HG03571 (cell line): ENCODE measurements around the gene POLR3G.

ENCODE experiments used
- ATAC-seq: cut with Tn5 transposase; IDR thresholded peaks from one replicate; pipeline ENCODE4 v1.9.1; 2021; ENCODE audit not compliant: unreplicated experiment

The POLR3G gene

DNA sequence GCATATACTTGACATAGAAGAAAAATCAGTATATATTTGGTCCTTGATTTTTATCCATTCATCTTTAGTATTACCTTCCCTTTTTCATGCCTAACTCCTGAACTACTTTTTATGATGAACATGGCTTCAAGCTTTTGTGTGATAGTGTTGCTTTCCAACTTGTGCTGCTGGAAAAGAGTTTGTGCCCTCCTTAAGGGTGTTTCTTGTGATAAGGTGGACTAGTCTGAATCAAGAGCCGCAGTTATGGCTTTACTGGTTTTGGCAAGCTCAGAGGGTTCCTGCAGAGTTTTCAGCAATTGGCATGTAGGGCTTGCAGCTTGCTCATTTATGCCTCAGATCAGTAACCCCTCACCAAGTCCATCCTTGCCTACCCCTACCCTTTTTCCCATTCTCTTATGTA, 20.5 kb downstream of the POLR3G start:
- ATAC-seq: no peak

DNA sequence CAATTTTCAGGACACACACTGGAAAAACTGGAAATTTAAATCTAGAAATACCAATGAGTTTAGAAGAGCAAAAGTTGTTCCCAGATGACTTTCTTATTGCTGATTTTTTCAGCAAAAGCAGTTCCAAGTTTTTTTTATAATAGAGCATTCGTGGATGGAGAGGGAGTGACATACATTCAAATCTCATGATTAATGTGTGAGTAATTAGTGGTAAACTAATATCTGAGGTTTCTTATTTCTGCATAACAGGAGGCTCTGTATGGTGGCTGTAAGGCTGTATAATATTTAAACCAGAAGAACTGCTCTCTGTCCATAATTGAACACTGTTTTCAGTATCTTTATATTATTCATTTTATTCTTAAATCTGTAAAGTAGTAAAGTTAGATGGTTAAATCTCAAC, 28.9 kb downstream of the POLR3G start:
- ATAC-seq: no peak

DNA sequence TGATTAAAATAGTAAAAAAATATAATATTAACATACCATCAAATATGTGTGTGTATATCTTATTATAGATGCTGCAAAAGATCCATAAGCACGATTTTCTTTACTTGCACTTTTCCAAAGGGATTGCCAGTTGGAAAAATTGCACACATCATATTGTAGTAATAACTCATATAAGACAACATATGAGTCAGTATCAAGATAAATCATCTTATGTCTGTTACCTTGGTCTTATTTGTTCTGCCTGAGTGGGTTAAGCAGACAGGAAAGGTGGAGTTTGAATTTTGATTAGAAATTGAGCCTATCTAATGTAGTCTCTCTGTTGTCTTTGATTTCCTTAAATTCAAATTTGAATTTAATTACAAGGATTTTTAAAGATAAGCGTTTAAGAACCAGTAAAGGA, 30.1 kb downstream of the POLR3G start:
- no peak for ATAC-seq

GRCh38 chr5:90506221-90506620, 31.6 kb downstream of the POLR3G start:
- ATAC-seq: no peak

GRCh38 chr5:90510438-90510837, 35.8 kb downstream of the POLR3G start:
- ATAC-seq: no peak

- ATAC-seq: no peak
These were observed 39.9 kb downstream of the POLR3G start for GRCh38 chr5:90514520-90514919.

GRCh38 chr5:90518661-90519060, 44.0 kb downstream of the POLR3G start:
- ATAC-seq: no peak

DNA sequence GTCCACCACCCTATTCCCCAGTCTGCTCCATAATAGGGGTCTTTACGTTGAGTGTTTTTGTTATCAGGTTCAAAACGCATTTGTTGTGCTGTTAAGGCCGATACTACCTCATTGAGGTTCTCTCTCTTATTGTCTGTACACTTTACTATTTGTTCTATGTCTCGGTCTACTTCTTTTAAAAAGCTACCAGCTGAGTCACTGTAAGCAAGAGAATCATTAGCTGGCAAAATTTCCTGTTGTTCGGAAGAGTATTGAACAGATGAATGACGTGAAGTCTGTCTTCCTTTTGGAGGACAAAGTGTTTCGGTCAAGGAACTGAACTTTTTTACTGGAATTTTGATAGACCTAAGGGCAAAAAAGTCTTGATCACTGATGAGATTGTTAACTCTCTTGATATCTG, 44.4 kb downstream of the POLR3G start:
- no peak for ATAC-seq

GRCh38 chr5:90528601-90529193, 54.0 kb downstream of the POLR3G start:
- ATAC-seq: peak; percentile 2

DNA sequence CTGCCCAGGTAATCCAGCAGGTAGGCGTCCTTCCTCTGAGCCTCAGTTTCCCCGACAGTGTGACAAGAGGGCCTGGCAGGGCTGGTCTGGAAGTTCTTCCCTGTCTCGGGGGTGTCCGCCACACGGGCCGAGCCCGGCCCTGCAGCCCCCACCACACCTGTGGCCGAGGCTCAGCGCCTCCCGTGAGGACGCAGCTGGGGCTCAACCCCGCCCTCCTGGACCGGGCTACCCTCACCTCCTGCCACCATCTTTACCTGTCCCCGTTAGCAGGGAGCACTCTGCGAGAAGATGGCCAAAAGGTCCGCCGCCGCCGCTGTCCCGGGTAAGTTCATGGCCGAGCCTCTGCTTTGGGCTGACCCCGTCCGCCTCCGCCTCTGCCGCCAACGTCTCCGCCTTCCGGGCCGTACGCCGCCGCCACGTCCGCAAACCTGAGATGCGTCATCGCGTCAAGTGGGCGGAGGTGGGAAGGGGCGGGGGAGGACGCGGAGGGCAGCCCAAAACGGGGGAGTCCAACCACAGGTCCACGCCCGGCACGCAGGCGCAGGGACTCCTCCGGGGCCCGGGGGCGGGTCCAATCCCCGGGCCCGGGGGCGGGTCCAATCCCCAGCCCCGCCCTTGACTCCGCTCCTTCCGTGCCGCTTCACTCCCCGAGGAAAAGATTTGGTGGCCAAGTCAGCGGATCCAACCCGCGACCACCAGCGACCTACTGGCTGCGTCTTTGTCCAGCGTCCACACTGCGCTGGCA, 54.7 kb downstream of the POLR3G start, which contains the start of gene LYSMD3:
TSS of gene LYSMD3 (minus strand) at position 391 of the 745 bp plus-strand sequence. CDS start 4,295 bp downstream, outside the sequence.
- peak; percentile 91 for ATAC-seq

- peak; percentile 44 for ATAC-seq
These were observed 55.4 kb downstream of the POLR3G start for GRCh38 chr5:90529939-90530677.

GRCh38 chr5:90530736-90531487, 56.2 kb downstream of the POLR3G start:
- no peak for ATAC-seq

- ATAC-seq: no peak
These were observed 59.1 kb downstream of the POLR3G start for GRCh38 chr5:90533794-90534193.

DNA sequence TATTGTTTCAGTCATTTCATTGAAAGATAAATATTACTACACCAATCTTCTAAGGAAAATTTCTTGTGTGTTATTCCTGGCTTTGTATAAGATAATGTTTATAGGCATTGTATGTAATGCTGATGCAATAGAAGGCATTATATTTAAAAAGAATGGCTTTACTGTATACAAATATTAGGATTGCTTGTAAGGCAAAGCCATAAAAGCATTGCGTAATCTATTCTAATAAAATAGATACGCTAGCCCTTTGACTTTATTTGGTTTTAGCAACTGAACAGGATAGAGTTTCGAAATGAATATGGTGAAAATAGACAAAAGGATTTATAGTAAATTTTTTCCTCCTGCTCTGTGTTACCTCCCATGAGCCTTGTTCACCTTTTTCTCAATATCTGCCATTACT, 60.3 kb downstream of the POLR3G start:
- ATAC-seq: no peak

DNA sequence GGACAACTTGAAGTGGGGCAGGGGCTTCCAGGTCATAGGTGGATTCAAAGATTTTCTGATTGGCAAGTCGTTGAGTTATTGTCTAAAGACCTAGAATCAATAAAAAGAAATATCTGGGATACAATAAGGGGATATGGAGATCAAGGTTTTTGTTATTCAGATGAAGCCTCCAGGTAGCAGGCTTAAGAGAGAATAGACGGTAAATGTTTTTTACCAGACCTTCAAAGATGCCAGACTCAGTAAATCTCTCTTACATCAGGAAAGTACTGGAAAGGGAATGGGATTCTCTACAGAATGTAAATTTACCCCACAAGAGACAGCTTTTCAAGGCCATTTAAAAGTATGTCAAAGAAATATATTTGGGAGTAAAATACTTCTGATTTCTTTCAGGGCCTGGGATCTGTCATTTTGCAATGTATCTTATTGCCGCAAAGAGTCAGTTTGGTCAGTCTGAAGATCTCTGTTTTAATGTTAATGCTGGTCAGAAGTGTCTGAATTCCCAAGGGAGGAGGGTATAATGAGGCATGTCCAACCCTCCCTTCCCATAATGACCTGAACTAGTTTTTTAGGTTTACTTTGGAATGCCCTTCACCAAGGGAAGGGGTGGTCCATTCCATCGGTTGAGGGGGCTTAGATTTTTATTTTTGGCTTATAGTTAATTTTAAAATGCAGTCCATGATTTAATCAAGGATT, 68.3 kb downstream of the POLR3G start:
- ATAC-seq: no peak

- no peak for ATAC-seq
These were observed 70.8 kb downstream of the POLR3G start for GRCh38 chr5:90545511-90545910.

GRCh38 chr5:90546216-90546837, 71.7 kb downstream of the POLR3G start:
- ATAC-seq: no peak

GRCh38 chr5:90547072-90547536, 72.4 kb downstream of the POLR3G start:
- no peak for ATAC-seq

- no peak for ATAC-seq
These were observed 73.5 kb downstream of the POLR3G start for GRCh38 chr5:90548069-90548593.

- ATAC-seq: no peak
These were observed 74.6 kb downstream of the POLR3G start for GRCh38 chr5:90549223-90549622.
